GM21381 (cell line): ENCODE results near the gene DCD.
A peak's percentile ranks its signal among the peaks of the same experiment; 100 is the strongest.

Source experiments
- ATAC-seq: cut with Tn5 transposase; IDR thresholded peaks from one replicate; pipeline ENCODE4 v1.9.1; 2021; ENCODE audit warnings: mild to moderate bottlenecking, moderate library complexity; ENCODE audit not compliant: unreplicated experiment

The DCD gene

DNA sequence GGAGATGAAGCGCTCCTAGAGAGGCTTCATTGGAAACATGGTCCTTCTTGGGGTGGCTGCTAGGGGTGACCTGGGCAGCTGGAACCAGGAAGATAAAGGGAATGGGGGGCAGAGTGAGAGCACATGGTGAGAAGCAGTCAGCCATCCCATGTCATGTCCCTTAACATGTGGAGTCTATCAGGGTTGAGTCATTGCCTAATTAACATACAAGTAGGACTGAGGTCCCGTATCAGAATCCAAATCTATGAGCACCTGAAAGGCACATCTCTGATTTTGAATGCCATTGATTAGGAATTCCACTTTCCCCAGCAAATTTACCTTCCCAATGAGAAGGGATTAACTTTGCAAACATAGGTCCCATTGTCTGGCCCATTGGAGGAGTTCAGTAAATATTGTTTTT, 39.4 kb downstream of the DCD start:
- ATAC-seq = no peak

DNA sequence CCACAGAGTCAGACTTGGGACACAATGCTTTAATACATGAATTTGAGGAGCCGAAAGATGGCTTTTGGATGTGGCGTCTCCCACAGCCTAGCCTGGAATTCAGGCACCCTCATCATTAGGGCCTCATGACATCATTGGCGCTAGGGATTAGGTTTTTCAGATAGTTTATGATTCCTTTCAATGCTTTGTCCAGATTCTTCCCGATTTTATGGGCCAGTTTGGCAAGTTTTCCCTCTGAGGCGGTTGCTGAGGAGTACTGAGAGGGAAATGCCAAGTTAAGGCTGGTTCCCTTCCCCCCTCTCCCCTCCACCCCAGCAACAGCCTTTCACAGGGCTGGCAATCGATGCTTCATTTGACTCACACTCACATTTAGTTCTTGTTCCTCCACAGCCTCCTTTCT, 40.0 kb downstream of the DCD start:
- ATAC-seq = no peak

DNA sequence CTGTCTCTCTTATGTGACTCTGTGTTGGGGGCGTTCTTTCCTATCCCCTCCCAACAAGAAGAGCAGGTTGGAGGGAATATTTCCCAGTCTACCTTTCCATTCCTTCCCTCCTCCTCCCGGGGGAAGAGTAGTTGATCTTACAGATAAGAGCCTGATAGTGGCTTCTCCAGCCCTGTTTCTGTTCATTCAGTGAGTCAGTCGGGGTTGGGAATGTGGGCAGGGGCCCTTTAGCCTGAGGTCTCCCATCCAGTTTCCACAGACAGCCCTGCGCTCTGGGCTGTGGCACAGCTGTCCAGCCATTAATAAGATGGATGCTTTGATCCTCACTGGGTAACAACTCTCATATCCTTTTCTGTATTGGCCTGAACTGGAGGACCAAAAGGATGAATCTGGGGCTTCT, 41.6 kb downstream of the DCD start:
- no peak for ATAC-seq

DNA sequence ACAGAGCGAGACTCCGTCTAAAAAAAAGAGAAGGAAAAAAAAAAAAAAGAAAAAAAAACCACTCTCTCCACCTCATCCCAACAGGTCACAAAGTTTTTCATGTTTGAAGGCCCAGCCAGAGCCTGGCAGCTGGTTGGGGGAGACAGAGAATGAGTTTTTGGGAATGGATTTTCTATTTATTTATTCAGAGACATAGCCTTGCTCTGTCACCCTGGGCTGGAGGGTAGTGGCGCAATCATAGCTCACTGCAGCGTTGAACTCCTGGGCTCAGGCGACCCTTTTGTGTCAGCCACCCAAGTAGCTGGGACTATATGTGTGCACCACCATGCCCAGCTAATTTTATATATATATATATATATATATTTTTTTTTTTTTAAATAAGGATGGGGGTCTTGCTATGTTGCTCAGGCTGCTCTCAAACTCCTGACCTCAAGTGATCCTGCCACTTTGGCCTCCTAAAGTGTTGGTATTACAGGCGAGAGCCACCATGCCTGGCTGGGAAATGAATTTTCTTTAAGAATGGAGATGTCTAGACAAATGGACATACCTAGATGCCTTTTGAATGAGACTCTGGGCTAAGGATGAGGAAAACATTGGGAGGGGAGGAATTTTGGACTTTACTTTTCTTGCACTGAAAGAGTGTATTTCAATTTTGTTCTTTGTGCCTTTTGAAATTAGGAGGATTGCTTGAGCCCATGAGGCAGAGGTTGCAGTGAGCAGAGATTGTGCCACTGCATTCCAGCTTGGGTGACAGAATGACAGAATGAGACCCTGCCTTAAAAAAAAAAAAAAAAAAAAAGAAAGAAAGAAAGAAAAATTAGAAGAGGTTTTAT, 42.8 kb downstream of the DCD start:
- no peak for ATAC-seq

DNA sequence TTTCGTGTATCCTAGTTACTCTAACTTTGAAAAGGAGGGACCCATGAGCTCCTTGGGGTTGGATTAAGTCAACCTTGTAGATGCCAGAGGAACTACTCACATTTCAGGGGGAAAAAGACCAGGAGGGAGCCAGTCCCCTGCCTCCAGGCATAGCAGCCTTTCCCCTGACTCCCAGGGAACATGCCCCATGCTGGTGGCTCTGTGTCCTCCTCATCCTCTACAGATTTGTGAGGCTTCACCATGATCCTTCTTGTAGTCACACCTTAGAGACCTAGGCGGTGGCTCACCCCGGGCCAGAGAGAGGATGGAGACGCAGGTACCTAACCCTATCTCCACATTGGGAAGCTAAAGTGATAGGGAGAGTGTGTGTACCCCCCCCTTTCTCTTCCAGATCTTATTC, 43.7 kb downstream of the DCD start:
- no peak for ATAC-seq

DNA sequence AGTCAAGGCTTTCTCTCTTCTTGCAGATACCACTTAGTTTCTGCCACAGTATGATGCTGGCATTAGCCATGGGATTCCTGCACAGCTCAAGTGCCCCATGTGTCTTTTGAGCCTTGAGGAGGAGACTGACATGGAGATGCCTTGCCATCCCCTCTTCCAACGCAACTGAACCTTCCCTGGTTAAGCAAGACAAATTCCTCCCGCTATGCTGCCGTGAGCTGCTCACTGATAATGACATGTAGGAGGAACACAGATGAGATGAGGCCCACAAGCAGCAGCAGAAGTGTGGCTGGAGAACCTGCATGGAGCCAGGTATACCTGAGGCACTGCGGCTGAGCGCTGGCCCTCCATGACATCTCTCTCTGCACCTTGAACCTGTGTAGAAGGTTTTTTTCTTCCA, 44.3 kb downstream of the DCD start:
- ATAC-seq = no peak

DNA sequence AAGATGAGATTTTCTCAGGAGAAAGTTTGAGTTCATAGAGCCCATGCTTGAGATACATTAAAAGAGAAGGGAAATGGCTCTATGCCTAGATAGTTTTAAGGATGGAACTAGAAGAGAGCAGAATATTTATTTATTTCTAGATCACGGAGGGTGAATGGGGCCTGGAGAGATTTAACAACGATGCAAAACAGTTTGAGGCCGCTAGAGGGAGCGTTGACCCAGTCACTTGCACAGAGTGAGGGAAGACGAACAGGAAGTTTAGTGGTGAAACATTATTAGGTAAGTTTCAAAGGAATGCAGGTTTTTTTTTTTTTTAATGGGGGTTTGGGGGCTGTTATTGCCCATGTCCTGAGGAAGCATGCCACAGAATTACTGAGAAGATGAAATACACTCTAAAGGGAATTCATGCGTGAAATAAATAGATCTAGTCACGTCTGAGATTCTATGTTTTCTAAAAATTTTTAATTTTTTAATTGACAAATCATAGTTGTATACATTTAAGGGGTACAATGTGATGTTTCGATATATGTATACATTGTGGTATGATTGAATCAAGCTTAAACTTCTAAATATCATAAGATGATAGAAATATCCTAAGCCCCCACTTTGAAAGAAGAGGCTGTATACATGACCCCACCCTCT, 44.9 kb downstream of the DCD start:
- peak; percentile 88 for ATAC-seq

DNA sequence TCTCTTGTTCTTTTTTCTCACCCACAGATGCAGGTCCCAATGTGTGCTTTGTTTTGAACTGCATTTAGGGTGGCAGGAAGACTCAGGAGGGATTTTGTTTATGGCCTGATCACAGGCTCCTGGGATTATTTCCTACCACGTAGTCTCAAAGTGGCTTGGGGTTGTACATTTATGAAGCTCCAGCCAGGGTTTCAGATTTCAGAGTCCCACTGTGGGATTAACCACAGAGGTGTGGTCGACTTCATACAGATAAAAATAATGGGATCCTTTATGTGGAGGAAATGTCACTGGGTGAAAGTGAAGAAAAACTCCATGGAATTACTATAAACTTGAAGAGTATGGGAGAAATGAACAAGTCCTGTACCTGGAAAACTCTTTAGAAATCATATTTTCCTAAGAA, 45.5 kb downstream of the DCD start:
- ATAC-seq = no peak

DNA sequence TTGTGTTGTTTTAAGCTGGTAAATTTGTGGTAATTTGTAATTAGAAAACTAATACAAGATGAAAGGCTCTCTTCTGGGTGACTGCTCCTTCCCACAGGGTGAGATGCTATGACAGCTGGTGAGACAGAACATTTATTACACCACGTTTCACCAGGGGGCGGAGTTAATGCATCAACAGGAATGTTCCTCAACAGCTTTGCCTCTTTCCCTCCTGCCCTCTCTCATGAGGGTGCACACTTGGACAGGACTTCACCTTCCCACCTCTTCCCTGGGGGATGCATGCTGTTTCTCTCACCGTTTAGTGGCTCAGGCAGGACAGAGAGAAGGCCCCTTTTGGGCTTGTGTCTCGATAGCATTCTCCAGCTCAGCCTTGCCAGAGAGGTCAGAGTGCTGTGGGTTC, 46.3 kb downstream of the DCD start:
- ATAC-seq = no peak

DNA sequence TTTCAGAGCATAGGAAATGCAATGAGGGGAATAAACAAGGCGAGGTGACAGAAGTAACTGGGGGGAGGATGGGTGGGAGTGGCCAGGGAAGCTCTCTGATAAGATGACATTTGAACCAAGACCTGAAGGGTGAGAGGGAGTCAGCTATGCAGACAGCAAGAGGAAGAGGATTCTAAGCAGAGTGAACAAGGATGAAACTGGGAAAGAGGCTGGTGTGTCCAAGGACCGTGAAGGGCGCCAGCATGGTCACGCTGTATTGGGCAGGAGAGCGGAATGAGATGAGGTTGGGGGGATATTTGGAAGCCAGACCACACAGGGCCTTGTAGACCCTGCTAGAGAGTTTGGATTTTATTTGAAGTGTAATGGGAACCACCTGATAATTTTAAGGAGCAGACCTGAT, 49.2 kb downstream of the DCD start:
- no peak for ATAC-seq

DNA sequence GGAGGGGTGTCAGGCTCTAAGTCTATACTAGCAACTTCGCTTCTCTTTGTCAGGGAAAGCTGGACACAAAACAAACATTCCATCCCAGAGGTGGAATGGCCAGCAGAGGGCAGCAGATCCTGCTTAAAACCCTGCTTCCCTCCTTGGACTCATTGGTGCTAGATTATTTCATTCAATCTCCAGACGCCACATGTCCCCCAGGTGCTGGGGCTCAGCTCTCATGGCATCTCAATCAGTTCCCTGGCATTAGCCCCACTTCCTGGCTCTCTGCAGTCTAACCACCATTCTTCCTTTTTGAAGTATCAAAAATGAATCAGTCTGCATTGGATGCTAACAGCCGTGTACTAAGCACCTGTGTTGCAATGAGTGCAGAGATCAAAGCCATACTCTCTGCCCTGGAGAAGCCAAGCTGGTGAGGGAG, 51.6 kb downstream of the DCD start:
- no peak for ATAC-seq

DNA sequence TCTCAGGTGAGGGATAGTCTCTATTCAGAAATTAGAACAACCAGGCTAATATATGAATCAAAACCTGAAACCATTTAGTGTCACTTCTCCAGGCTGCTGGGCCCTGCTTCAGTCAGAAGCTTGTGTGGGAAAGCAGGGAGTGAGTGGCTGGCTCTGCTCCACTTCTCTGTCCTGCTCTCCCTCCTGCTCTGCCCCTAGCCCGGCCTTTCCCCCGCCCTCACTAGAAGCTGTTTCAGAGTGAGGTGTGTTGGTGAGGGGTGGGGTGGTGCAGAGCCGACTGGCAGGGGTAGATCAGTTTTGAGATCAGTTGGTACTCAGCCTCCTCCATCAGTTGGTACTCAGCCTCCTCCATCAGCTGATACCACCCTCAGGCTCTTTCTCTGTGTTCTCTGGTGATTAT, 52.7 kb downstream of the DCD start:
- ATAC-seq = no peak
